HCT116 (cell line): ENCODE data around the gene GRIK3. TPM values are rescaled to one million over a fixed set of nuclear protein-coding genes. Genes with fewer than 3 reads are reported as not detected.

Experiments
- ATAC-seq: fragments of 200-7000 bp; cut with Tn5 transposase; 2 replicates; pipeline ENCODE4 v1.9.1; 2020; ENCODE audit warnings: mild to moderate bottlenecking, moderate library complexity
- BruUV-seq: library from RNA; stranded (reverse); fragments of 400-500 nt; replicated peaks from 2 replicates; lab custom pipeline; 2021; lab: Mats Ljungman, UMichigan
- CTCF ChIA-PET: fragments of 300-600 bp; sonication (Branson Sonifier 250); formaldehyde crosslinking; loops from one replicate; lab custom pipeline; 2021; ENCODE audit warnings: antibody characterized with exemption; lab: Charles Lee
- POLR2A ChIA-PET: fragments of 300-600, 350-600 bp; sonication (Branson Sonifier 250); formaldehyde crosslinking; loops from one replicate; lab custom pipeline; 2021; ENCODE audit warnings: antibody characterized with exemption; lab: Charles Lee
- RAD21 ChIA-PET, 2 experiments: fragments of 300-600 bp; sonication (Branson Sonifier 250); formaldehyde crosslinking; loops; one replicate each; lab custom pipeline; 2023; ENCODE audit warnings: low total read pairs in 2 of 2; ENCODE audit not compliant: uncharacterized antibody in 2 of 2, unreplicated experiment in 2 of 2, low non-redundant PET in 1 of 2; lab: Charles Lee
- DNase-seq: peaks from one replicate; pipeline ENCODE4 v3.0.0-alpha.2; 2010; ENCODE audit warnings: low read depth, low spot score
- H2AFZ ChIP-seq: fragments of 200-600 bp; shearing (Covaris generic), sonication (generic); 2 replicates; pipeline ENCODE4 v1.6.1; 2017; ENCODE audit warnings: low read depth, mixed run types, mixed read lengths, antibody characterized with exemption, low read length; ENCODE audit not compliant: poor library complexity, severe bottlenecking
- H3K27ac ChIP-seq: 2 replicates; pipeline ENCODE4 v1.5.1; 2012; ENCODE audit warnings: low read depth, low read length
- H3K27me3 ChIP-seq: fragments of 200-600 bp; sonication (generic); 2 replicates; pipeline ENCODE4 v1.6.1; 2016; ENCODE audit warnings: mixed run types, low read length, mixed read lengths; ENCODE audit not compliant: insufficient read depth
- H3K36me3 ChIP-seq, 2 experiments: fragments of 200-500 bp in 1 of 2; fragments of 200-600 bp in 1 of 2; sonication (Bioruptor generic) in 1 of 2; sonication (generic) in 1 of 2; 2 replicates each; pipeline versions ENCODE4 v1.5.1 to v1.6.1; 2014 to 2016; ENCODE audit warnings: low read length in 2 of 2, inconsistent platforms in 1 of 2, mixed read lengths in 1 of 2, mixed run types in 1 of 2; ENCODE audit not compliant: insufficient read depth in 2 of 2, control insufficient read depth in 1 of 2
- H3K4me1 ChIP-seq, 2 experiments: fragments of 200-600 bp in 1 of 2; sonication (generic) in 1 of 2; 2 replicates each; pipeline versions ENCODE4 v1.5.1 to v1.6.1; 2012 to 2017; ENCODE audit warnings: low read length in 2 of 2, inconsistent platforms in 1 of 2, mild to moderate bottlenecking in 1 of 2, mixed read lengths in 1 of 2, mixed run types in 1 of 2, moderate library complexity in 1 of 2; ENCODE audit not compliant: insufficient read depth in 2 of 2, control insufficient read depth in 1 of 2
- H3K4me2 ChIP-seq: fragments of 200-600 bp; sonication (generic); 2 replicates; pipeline ENCODE4 v1.6.1; 2017; ENCODE audit warnings: mixed run types, low read length, mixed read lengths
- H3K4me3 ChIP-seq, 2 experiments: fragments of 200-600 bp in 1 of 2; sonication (generic) in 1 of 2; replicated peaks in 1 of 2; 2 replicates each; pipeline ENCODE4 v1.5.1; 2011 to 2016; ENCODE audit warnings: low read length in 2 of 2, control low read depth in 1 of 2, low read depth in 1 of 2, mild to moderate bottlenecking in 1 of 2, mixed read lengths in 1 of 2, mixed run types in 1 of 2
- H3K79me2 ChIP-seq: fragments of 200-600 bp; sonication (generic); 2 replicates; pipeline ENCODE4 v1.6.1; 2017; ENCODE audit warnings: mild to moderate bottlenecking, mixed run types, low read length, moderate library complexity, mixed read lengths; ENCODE audit not compliant: insufficient read depth
- H3K9ac ChIP-seq: fragments of 200-600 bp; sonication (generic); 2 replicates; pipeline ENCODE4 v1.6.1; 2016; ENCODE audit warnings: low read length, mixed read lengths
- H3K9me2 ChIP-seq: fragments of 200-600 bp; sonication (generic), shearing (Covaris generic); 2 replicates; pipeline ENCODE4 v1.6.1; 2017; ENCODE audit warnings: mixed run types, mild to moderate bottlenecking, moderate library complexity; ENCODE audit not compliant: insufficient read depth
- H3K9me3 ChIP-seq, 2 experiments: fragments of 200-500 bp in 1 of 2; fragments of 200-600 bp in 1 of 2; sonication (Bioruptor generic) in 1 of 2; sonication (generic) in 1 of 2; 2 replicates each; pipeline ENCODE4 v1.6.1; 2014 to 2017; ENCODE audit warnings: low read length in 2 of 2, mixed read lengths in 2 of 2, inconsistent platforms in 1 of 2, low read depth in 1 of 2, mild to moderate bottlenecking in 1 of 2, mixed run types in 1 of 2, moderate library complexity in 1 of 2; ENCODE audit not compliant: control insufficient read depth in 1 of 2, insufficient read depth in 1 of 2
- H4K20me1 ChIP-seq: fragments of 200-600 bp; sonication (generic), shearing (Covaris generic); 2 replicates; pipeline ENCODE4 v1.6.1; 2017; ENCODE audit warnings: mixed run types, mild to moderate bottlenecking, moderate library complexity; ENCODE audit not compliant: insufficient read depth
- CBX3 ChIP-seq: IDR thresholded peaks from 2 replicates; pipeline ENCODE4 v1.6.1; 2012; ENCODE audit warnings: low read depth
- EGR1 ChIP-seq: IDR thresholded peaks from 2 replicates; pipeline ENCODE4 v1.6.1; 2012; ENCODE audit warnings: low read depth
- EZH2phosphoT487 ChIP-seq: fragments of 200-600 bp; IDR thresholded peaks from 2 replicates; pipeline ENCODE4 v1.6.1; 2018; ENCODE audit warnings: antibody characterized with exemption, borderline replicate concordance
- POLR2AphosphoS5 ChIP-seq: IDR thresholded peaks from 2 replicates; pipeline ENCODE4 v1.6.1; 2011; ENCODE audit warnings: mild to moderate bottlenecking, low read depth, low read length, moderate library complexity
- SIN3A ChIP-seq: IDR thresholded peaks from 2 replicates; pipeline ENCODE4 v1.6.1; 2012; ENCODE audit warnings: low read depth
- SRF ChIP-seq: IDR thresholded peaks from 2 replicates; pipeline ENCODE4 v1.6.1; 2012; ENCODE audit warnings: low read depth
- TCF7L2 ChIP-seq: IDR thresholded peaks from 2 replicates; pipeline ENCODE4 v1.7.0; 2011; ENCODE audit warnings: borderline replicate concordance, inconsistent platforms; ENCODE audit not compliant: insufficient read depth, insufficient read length; ENCODE audit errors: extremely low read depth
- YY1 ChIP-seq: IDR thresholded peaks from 2 replicates; pipeline ENCODE4 v1.6.1; 2011; ENCODE audit warnings: low read length, low read depth, moderate library complexity, mild to moderate bottlenecking; ENCODE audit not compliant: insufficient replicate concordance; ENCODE audit errors: extremely low read depth
- ZBTB33 ChIP-seq: IDR thresholded peaks from 2 replicates; pipeline ENCODE4 v1.6.1; 2011; ENCODE audit warnings: mild to moderate bottlenecking, low read length, moderate library complexity; ENCODE audit not compliant: insufficient replicate concordance; ENCODE audit errors: extremely low read depth
- ZFX ChIP-seq: fragments of 450-650 bp; IDR thresholded peaks from 2 replicates; pipeline ENCODE4 v1.6.1; 2017
- ZNF274 ChIP-seq: fragments of 200-500 bp; sonication (Bioruptor generic); IDR thresholded peaks from 2 replicates; pipeline ENCODE4 v1.6.1; 2014; ENCODE audit warnings: mild to moderate bottlenecking, low read depth, low read length, inconsistent platforms
- intact Hi-C: fragments of 100-400 bp; cut with micrococcal nuclease; formaldehyde crosslinking; loops from 2 replicates; pipeline ENCODE4 v1.10.0; 2022
- total RNA-seq: library from RNA; stranded (reverse); gene quantifications from one replicate; pipeline ENCODE4 v1.2.1, GENCODE V29; 2021; ENCODE audit not compliant: unreplicated experiment
- TF ChIP-seq, protein P1 (sequence below), 3 experiments: fragments of 200-600 bp in 1 of 3; sonication (generic) in 1 of 3; IDR thresholded peaks in 2 of 3; conservative IDR thresholded peaks in 1 of 3; 2 replicates each; pipeline ENCODE4 v1.5.1; 2012 to 2017; ENCODE audit warnings: low read depth in 2 of 3, low read length in 2 of 3, antibody characterized with exemption in 1 of 3, borderline replicate concordance in 1 of 3, control low read depth in 1 of 3, mild to moderate bottlenecking in 1 of 3, mixed read lengths in 1 of 3, mixed run types in 1 of 3, moderate library complexity in 1 of 3; ENCODE audit not compliant: insufficient read depth in 1 of 3

The GRIK3 gene
- total RNA-seq, 1 experiment from 2014 or later, result not detected

- Histone ChIP-seq H2AFZ (no peak overlapping the region), H3K4me2 (no peak overlapping the region), H3K27ac (no peak overlapping the region), H3K9me3 (no peaks in the 10 kb centered on the region), H3K79me2 (no peaks in the 10 kb centered on the region), H3K9me2 (no peaks in the 10 kb centered on the region), H4K20me1 (no peaks in the 10 kb centered on the region), H3K36me3 (no peaks in the 10 kb centered on the region), H3K27me3 (peaks cover 56% of the 10 kb centered on the region), H3K4me3 (no peak overlapping the region), H3K9ac (no peak overlapping the region), H3K4me1 (no peaks in the 10 kb centered on the region)
- intact Hi-C loops, result no loop called here
- ChIA-PET POLR2A (no interaction called here), RAD21 (no interaction called here), CTCF (no interaction called here)
- ATAC-seq, result no peak
- no peak for TF ChIP-seq SIN3A
- TF ChIP-seq EZH2phosphoT487, result no peak
- no peak for TF ChIP-seq CBX3
- DNase-seq, result no peak
- no TSS peak for BruUV-seq
Observed at GRCh38 chr1:36834586-36834985, 199.7 kb downstream of the GRIK3 start.

- no peak overlapping the region for H3K27ac ChIP-seq
- no peak overlapping the region for H3K4me2 ChIP-seq
- TF ChIP-seq ZFX (no peak), SRF (no peak), POLR2AphosphoS5 (no peak), ZBTB33 (no peak), ZNF274 (no peak), YY1 (no peak), EZH2phosphoT487 (no peak), EGR1 (no peak), TCF7L2 (no peak)
- TF ChIP-seq, protein P1, sequence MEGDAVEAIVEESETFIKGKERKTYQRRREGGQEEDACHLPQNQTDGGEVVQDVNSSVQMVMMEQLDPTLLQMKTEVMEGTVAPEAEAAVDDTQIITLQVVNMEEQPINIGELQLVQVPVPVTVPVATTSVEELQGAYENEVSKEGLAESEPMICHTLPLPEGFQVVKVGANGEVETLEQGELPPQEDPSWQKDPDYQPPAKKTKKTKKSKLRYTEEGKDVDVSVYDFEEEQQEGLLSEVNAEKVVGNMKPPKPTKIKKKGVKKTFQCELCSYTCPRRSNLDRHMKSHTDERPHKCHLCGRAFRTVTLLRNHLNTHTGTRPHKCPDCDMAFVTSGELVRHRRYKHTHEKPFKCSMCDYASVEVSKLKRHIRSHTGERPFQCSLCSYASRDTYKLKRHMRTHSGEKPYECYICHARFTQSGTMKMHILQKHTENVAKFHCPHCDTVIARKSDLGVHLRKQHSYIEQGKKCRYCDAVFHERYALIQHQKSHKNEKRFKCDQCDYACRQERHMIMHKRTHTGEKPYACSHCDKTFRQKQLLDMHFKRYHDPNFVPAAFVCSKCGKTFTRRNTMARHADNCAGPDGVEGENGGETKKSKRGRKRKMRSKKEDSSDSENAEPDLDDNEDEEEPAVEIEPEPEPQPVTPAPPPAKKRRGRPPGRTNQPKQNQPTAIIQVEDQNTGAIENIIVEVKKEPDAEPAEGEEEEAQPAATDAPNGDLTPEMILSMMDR (IDR thresholded peaks at IDR 0.05 in 2 of 3, conservative IDR thresholded peaks at IDR 0.05 in 1 of 3; ENCODE audit: borderline replicate concordance in 1 of 3, insufficient read depth in 1 of 3, low read depth in 2 of 3, low read length in 2 of 3), result no peak
- TF ChIP-seq, all 23 proteins: peak for 0
- ChIA-PET CTCF (no interaction called here), POLR2A (no interaction called here), RAD21 (no interaction called here)
- Histone ChIP-seq H3K9me2 (no peaks in the 10 kb centered on the region), H3K9ac (no peak overlapping the region), H2AFZ (no peak overlapping the region), H3K27me3 (peaks cover 67% of the 10 kb centered on the region), H3K36me3 (no peaks in the 10 kb centered on the region), H3K9me3 (no peaks in the 10 kb centered on the region), H4K20me1 (no peaks in the 10 kb centered on the region), H3K79me2 (no peaks in the 10 kb centered on the region), H3K4me3 (no peak overlapping the region), H3K4me1 (no peaks in the 10 kb centered on the region)
- no peak for ATAC-seq
- DNase-seq, result no peak
- no TSS peak for BruUV-seq
- intact Hi-C loops, result no loop called here
Observed at GRCh38 chr1:36831186-36831810, 203.0 kb downstream of the GRIK3 start.
